Skin epidermis (tissue), 12 donors: ENCODE measurements around the gene SCUBE1.
A peak's percentile ranks its signal among the peaks of the same experiment; 100 is the strongest.

Source experiments
- H3K27ac ChIP-seq, 21 experiments: fragments of 200-600 bp; sonication (generic) in 11 of 21; one replicate each; pipeline ENCODE4 v1.5.0; 2020; ENCODE audit warnings: mild to moderate bottlenecking in 3 of 21, inconsistent platforms in 2 of 21, moderate library complexity in 2 of 21
- H3K4me3 ChIP-seq, 7 experiments: fragments of 200-600 bp; sonication (generic) in 2 of 7; one replicate each; pipeline ENCODE4 v1.5.0; 2020; ENCODE audit warnings: inconsistent platforms in 2 of 7, mild to moderate bottlenecking in 2 of 7, moderate library complexity in 1 of 7

The SCUBE1 gene

DNA sequence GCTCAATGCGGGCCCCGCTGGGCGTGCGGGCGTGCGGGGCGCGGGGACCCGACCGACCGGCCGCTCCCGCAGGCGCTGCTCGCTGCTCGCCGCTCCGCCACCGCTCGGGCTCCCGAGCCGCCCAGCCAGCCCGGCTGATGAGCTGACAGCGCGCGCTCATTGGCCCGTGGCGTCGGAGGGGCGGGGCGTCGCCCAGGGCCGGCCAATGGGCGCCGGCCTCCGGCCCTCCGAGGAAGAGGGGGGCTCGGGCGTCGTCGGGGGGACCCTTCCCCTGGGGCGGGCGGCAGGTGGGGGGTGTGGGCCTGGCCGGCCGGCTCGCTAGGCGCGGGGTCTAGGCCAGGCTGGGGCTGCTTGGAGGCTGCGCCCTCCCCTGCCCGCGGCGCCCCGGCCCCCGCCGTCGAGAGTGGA lies at the start of gene SCUBE1:
Gene SCUBE1, minus strand, starts transcription at position 111 of the 408 bp plus-strand sequence. CDS start 111 bp downstream, outside the sequence.
- Histone ChIP-seq H3K4me3 (peak within 1 kb of the TSS in 2 of 7 experiments; percentile 15), H3K27ac (no peak within 1 kb of the TSS)

DNA sequence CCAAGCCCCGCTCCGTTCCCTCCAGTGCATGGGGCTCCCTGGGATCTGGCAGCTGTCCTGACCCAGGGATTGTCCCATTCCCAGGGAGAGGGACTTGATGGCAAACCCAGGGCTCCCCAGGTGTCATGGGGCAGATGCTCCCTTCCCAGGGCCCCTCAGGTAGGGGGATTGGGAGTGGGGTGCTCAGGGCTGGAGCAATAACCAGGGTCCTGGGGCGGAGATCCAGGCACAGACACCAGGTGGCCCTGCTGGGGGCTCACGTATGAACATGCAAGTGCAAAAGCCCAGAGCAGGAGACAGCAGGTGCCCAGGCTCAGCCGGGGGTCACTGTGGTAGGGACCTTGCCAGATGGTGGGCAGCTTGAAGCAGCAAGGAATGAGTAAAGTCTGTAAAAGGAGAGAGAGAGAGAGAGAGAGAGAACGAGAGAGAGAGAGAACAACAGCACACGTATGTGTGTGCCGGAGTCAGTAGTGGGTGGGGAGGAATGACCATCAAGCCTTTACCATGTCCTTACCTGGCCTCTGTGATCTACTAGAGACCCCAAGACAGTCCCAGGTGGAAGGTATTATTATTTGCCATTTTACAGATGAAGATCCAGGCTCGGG lies 49.3 kb upstream of the SCUBE1 start:
- no peak overlapping the region for H3K27ac ChIP-seq
- H3K4me3 ChIP-seq: no peak overlapping the region

DNA sequence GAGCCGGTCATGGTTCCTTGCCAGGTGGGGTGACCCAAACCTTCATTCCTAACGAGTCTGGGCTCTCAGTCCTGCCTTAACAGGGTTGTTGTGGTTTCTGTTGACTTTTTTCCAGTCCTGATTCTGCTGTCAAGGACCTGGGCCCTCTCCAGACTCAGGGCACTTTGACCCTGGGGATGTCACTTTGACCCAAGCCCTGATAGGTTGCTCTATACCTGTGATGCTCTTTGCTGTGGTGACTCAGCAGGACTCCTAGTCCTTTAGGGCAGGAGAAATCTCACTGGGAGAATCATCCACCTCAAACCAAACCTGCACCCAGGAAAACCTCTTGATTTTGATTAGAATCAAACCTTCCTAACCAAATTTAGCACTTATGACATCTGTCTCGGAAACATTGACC lies 48.1 kb upstream of the SCUBE1 start:
- Histone ChIP-seq H3K4me3 (no peak overlapping the region), H3K27ac (no peak overlapping the region)

DNA sequence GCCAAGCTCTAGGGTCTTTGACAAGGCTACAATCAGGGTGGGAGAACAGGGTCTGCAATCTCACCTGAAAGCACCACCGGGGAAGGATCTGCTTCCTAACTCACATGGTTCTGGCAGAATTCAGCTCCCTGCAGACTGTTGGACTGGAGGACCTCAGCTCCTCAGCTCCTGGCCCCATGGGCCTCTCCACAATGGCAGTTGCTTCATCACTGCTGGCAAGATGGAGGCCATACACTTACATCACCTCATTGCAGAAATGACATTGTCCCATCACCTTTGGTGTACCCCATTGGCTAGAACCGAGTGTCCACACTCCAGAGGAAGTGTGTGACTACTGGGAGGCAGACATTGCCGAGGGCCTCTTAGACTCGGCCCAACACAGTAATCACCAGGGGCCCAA lies 47.7 kb upstream of the SCUBE1 start:
- no peak overlapping the region for H3K4me3 ChIP-seq
- no peak overlapping the region for H3K27ac ChIP-seq

DNA sequence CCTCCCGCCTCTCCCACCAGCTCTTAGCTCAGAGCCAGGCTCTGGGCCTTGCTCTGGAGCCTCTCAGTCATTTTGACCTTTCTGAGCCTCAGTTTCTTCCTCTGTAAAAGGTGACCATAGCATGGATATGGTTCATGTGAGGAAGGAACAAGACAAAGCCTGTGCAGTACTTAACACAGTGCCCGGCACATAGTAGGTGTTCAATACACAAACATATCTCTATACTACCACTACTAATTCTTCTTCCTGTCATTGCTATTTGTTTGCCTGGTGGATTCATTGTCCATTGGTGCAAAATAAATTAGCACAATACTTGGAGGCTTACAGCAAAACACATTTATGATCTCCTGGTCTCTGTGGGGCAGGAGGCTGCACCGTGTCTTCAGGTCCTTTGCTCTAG lies 47.0 kb upstream of the SCUBE1 start:
- Histone ChIP-seq H3K27ac (no peak overlapping the region), H3K4me3 (no peak overlapping the region)

DNA sequence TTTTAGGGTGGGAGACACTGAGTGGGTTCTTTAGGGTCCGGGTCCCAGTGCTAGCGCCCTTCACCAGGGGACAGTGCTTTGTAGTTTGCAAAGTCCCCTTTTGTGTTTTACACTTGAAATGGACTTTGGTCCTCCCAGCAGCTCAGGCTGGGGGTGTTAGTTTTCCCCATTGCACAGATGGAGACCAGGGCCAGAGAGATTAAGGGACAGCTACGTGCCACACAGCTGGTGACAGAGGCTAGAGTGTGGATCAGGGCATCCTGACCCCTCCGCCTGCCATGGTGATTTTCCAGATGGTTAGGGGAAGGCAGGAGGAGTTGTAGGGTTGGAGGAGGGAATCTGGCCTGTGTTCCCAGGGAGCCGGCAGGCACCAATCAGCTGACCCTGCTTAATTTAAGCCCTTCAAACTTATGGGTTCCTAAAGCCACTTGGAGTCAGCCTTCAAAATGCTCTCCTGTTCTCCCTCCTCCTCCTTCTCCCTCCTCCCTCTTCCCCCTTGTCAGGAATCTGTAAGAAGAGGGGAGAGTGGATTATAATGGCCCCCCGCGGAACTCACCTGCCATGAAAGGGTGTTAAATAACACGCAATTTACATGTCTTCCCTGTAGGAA lies 46.2 kb upstream of the SCUBE1 start:
- Histone ChIP-seq H3K4me3 (no peak overlapping the region), H3K27ac (no peak overlapping the region)

DNA sequence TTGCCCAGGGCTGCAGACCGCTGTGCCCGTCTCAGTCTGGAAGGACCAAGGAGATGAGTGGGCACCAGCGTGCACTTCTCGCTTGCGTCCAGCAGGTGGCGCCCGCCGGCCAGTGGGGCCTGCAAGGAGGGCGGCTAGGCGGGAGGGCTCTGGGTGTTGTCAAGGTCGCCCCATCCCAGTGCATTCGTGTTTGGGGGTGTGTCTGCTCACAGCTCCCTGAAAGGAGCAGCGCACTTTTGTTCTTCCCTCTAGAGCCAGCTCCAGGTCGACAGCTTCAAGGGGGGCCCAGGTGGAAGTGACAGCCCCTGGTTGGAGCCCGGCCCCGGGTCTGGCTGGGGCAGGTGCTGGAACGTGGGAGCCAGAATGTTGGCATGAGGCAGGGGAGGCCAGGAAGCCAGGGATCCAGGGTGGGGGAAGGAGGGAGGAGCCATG lies 45.3 kb upstream of the SCUBE1 start:
- Histone ChIP-seq H3K27ac (no peak overlapping the region), H3K4me3 (no peak overlapping the region)

DNA sequence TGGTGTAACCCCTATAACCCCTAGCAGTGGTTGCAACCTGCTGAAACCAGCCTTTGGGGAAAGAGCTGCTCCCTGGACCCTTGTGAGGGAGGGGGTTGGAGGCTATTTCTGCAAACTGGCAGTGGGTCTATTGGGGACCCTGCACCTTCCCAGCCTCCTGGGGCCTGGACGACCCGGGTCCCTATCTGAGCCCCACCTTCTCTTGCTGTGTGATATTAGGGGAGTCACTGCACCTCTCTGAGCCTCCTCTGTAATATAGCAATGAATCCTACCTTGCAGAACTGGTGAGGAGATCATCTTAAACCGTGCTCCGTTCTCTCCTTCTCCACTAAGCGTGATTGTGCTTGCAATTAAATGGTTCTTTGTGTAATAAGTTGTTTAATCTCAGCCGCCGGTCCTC lies 44.6 kb upstream of the SCUBE1 start:
- H3K27ac ChIP-seq: no peak overlapping the region
- H3K4me3 ChIP-seq: no peak overlapping the region

DNA sequence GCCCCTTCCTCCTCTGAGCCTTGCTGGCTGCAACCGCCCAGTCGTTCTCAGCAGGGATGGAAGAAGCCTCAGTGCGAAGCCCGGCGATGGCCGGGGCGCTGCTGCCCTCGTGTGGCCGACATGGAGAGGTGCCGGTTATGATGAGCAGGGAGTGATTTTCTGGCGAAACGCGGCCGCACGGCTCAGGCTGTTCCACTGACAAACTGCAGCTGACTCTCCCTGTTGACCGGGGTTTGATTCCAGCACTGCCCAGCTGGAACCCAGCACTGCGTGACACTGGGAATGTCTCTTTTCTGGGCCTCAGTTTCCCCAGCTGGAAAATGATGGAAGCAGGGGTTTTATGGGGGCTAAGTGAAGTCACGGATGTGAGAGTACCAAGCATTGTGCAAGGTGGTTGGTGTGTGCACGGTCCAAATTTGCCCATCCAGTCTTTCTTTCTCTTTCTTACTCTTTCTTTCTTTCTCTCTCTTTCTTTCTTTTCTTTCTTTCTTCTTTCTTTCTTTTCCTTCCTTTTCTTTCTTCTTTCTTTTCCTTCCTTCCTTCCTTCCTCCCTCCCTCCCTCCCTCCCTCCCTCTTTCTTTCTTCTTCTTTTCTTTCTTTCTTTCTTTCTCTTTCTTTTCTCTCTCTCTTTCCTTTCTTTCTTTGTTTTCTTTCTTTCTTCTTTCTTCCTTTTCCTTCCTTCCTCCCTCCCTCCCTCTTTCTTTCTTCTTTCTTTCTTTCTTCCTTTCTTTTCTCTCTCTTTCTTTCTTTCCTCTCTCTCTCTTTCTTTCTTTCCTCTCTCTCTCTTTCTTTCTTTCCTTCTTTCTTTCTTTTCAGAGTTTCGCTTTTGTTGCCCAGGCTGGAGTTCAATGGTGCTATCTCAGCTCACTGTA lies 42.8 kb upstream of the SCUBE1 start:
- Histone ChIP-seq H3K4me3 (no peak overlapping the region), H3K27ac (no peak overlapping the region)

DNA sequence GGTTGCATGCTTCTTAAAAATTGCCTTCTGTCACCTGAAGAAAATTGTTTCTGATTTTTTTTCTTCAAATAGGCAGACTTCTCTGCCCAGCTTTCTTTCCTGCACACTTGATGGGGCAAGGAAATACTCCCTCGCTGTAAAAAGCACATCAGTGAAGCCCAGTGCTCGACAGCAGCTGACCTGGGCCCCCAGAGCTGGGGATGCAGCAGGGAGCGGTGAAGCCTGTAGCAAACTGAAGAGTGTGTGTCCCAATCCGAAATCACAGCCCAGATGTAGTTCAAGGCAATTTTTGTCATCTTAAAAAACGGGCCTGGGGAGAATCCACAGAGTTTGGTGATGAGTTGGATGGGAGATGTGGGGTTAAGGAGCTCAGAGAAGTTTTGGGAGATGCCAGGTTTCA lies 41.7 kb upstream of the SCUBE1 start:
- H3K4me3 ChIP-seq: no peak overlapping the region
- no peak overlapping the region for H3K27ac ChIP-seq

DNA sequence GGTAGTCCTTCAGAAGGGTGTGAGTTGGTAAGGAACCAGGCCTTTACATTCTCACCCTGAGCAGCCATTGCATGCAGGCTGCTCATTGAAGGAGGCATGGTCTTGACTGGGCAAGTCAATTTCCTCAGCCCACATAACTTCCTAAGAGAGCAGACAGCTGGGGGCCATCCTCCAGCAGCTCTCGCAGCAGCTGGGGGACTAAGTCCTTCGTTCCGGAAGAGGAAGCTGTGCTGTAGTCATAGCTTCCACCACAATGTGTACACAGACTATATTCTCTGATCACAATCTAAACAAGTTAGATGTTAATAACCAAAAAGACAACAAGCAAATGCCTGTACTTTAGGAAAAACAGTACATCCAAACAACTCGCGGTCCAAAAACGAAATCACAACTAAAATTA lies 38.5 kb upstream of the SCUBE1 start:
- no peak overlapping the region for H3K27ac ChIP-seq

DNA sequence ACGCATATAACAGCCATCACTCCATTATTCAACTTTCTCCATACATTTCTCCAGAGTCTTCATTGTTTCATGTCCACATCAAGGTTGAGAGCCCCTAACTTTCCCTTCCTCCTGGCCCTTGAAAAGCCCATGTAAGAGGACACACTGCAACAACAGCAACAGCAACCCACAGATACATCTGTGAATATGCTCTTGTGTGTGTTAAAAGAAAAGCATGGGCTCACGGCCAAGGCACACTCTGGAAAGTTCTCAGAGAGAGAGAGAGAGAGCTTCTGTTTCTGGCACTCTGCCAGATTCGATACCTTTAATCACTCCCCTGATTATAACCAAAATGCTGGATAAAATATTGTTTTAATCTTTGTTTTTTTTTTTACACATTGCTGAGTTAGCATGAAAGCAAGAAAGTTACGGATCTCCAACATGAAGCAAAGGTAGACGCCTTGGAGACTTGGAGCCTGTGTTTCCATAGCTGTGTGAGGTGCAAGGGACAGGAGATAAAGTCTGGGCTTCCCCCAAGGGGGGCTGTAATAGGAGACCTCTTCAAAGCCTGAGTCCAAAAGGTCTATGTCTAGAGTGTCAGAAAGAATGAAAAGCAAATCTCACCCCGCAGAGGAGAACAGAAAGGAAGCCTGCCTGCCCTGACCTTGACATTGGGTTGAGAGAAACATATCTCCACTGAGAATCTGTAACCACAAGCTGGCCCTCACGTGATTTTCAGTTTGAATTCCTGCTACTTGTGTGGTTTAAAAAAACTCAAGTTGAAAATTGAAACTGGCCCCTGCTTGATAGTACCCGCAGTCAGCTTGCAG lies 34.9 kb upstream of the SCUBE1 start:
- no peak overlapping the region for H3K4me3 ChIP-seq
- no peak overlapping the region for H3K27ac ChIP-seq

More for the DNA sequence above, 38.5 kb upstream of the SCUBE1 start:
- H3K4me3 ChIP-seq: no peak overlapping the region

DNA sequence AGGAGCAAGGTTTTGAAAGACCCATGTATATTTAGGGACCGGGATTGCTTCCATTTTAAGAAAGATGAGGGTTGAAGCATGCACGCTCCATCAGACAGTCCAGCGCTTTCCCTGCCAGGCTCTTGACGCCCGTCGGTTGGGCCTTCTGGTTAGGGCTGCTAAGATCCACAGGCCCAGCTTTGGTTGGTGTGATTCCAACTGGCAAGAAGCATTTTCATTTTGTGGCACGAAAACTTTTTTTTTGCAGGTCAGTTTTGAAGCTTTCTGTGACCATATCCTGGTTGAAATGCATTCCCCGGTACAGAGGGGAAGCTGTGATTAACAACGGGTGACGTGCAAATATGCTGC lies 34.4 kb upstream of the SCUBE1 start:
- Histone ChIP-seq H3K4me3 (no peak overlapping the region), H3K27ac (no peak overlapping the region)

DNA sequence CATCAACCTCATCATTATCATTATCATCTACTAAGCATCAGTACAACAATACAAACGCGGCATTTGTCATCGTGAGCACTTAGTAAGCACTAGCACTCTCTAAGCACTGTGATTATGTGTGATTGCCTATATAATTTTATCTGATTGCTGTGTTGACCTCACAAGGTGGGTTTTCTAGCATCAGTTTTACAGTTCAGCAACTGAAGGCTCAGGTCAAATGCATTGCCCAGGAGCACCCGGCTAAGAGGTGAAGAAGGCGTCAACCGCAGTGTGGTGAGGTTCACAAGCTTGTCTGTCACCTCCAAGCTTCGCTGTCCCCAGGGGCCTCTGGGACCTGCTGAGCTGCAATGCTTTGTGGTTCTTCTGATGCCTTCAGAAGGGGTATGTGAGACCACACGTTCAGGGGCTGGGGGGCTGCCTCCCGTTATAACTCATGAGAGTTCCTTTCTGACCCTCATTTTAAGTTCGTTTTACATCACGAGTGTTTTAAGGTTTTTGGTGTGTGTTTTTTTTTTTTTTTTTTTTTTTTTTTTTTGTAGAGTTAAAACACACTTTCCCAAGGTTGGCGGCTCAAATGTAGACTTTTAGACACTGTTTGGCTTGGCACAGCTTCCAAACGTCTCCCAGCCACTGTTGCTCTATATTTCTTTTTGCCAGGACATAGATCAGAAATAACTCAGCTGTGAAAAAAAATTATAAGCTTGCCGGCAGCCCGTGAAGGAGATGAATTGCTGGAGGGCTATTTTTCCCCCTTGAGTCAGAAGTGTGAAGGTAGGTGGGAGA lies 33.8 kb upstream of the SCUBE1 start:
- Histone ChIP-seq H3K4me3 (no peak overlapping the region), H3K27ac (no peak overlapping the region)

DNA sequence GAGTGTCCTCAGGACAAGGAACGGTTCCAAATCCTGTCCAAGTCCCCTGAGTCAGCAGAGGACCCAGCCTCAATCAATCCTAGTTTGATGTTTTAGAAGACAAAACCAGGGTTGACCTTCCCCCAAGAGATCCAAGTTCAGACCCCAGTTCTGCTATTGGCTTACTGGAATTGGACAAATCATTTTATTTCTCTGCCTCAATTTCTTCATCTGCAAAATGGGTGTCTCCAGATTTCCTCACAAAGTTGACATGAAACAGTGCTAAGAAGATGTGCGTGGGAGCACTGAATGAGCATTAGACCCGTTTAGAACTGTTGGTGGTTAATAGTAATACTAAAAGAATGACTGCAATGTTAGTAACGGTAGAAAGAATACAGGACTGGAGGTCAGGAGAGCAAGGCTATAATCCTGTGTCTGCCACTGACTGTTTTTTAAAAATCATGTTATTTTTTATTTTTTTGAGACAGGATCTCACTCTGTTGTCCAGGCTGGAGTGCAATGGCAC lies 32.8 kb upstream of the SCUBE1 start:
- no peak overlapping the region for H3K27ac ChIP-seq
- no peak overlapping the region for H3K4me3 ChIP-seq

DNA sequence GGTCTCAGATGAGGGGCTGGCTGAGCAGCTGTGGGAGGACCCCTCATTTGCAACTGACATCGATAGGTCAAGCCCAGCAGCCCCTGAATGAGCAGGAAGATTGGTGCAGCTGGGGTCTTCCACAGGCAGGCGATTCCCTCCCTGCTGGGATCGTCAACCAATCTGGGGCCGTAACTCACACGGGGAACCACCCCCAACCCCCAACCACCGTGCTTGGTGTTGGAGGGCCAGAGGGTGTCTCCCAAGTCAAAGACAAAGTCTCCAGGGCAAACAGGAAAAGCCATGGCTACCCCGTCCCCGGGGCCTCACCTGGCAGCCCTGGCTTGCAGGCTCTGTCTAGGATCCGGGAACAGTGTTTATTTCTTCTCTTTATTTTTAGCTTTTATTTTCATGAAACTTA lies 26.9 kb upstream of the SCUBE1 start:
- no peak overlapping the region for H3K27ac ChIP-seq
- H3K4me3 ChIP-seq: no peak overlapping the region

DNA sequence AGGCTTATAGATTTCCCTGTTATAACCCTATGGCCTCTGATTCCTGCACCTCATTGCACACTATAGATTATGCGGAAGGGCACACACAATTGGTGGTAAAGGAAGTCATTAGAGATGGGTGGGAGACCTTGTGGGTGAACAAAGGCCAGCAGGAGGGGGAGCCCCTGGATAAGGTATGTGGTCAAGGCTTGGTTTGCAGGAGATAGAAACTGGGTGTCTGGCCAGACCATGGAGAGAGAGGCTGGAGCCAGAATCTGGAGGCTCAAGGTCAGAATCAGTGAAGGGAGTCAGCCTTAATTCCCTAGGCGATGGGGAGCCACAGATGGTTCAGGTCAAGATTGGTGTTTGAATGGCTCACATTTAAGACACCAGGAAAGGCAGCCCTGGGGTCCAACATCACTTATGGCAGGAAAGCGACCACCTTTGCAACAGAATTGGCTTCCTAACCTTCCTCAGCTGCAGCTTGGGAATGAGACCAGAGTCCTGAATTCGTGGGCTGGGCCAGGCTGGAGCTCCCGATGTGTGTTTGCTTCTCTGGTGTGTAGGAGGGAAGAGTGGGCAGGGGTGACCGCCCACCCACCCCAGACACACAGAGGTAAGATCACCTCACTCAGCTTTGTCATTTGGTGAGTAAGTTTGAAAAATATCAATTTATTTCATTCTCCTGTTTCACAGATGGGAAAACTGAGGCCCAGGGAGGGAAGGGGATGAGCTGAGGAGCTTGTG lies 22.7 kb upstream of the SCUBE1 start:
- no peak overlapping the region for H3K27ac ChIP-seq
- no peak overlapping the region for H3K4me3 ChIP-seq

DNA sequence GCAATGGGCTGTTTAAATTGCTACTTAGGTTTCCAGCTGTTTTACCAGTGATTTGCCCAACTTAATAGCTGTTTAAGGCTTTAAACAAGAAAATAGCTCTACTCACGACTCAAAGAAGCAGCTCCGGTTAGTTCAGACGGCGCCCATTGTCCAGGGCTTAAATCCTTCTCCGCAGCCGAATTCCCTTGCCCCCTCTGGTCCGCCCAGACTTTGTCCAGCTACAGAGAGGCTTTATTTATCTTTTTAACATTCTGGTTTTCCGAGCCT lies 20.9 kb upstream of the SCUBE1 start:
- Histone ChIP-seq H3K4me3 (no peak overlapping the region), H3K27ac (no peak overlapping the region)
